Prostate gland (tissue), 2 donors: ENCODE results near the gene PRSS27.

ENCODE experiments used
- POLR2A ChIP-seq: fragments of 450-650 bp; IDR thresholded peaks from one replicate; pipeline ENCODE4 v1.6.1; 2016; ENCODE audit warnings: antibody characterized with exemption, mild to moderate bottlenecking
- POLR2AphosphoS5 ChIP-seq: sonication (generic); formaldehyde crosslinking; IDR thresholded peaks from one replicate; pipeline ENCODE4 v1.6.1; 2017; ENCODE audit warnings: antibody characterized with exemption
- TF ChIP-seq, protein P1 (sequence below), 4 experiments: fragments of 200-600 bp in 2 of 4; fragments of 450-650 bp in 2 of 4; sonication (generic) in 2 of 4; IDR thresholded peaks; 1 replicate in 3 of 4; 2 replicates in 1 of 4; pipeline ENCODE4 v1.5.1; 2016 to 2019; ENCODE audit warnings: antibody characterized with exemption in 4 of 4, mild to moderate bottlenecking in 2 of 4, moderate library complexity in 2 of 4

DNA sequence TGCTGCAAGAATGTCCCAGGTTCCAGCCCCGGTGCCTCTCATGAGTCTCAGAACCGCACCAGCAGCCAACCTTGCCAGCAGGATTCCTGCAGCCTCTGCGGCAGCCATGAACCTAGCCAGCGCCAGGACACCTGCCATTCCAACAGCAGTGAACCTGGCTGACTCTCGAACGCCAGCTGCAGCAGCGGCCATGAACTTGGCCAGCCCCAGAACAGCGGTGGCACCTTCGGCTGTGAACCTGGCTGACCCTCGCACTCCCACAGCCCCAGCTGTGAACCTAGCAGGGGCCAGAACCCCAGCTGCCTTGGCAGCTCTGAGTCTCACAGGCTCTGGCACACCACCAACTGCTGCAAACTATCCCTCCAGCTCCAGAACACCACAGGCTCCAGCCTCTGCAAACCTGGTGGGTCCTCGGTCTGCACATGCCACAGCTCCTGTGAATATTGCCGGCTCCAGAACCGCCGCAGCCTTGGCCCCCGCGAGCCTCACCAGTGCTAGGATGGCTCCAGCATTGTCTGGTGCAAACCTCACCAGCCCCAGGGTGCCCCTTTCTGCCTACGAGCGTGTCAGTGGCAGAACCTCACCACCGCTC, 47.2 kb upstream of the PRSS27 start:
- no peak for TF ChIP-seq POLR2A
- TF ChIP-seq, protein P1, sequence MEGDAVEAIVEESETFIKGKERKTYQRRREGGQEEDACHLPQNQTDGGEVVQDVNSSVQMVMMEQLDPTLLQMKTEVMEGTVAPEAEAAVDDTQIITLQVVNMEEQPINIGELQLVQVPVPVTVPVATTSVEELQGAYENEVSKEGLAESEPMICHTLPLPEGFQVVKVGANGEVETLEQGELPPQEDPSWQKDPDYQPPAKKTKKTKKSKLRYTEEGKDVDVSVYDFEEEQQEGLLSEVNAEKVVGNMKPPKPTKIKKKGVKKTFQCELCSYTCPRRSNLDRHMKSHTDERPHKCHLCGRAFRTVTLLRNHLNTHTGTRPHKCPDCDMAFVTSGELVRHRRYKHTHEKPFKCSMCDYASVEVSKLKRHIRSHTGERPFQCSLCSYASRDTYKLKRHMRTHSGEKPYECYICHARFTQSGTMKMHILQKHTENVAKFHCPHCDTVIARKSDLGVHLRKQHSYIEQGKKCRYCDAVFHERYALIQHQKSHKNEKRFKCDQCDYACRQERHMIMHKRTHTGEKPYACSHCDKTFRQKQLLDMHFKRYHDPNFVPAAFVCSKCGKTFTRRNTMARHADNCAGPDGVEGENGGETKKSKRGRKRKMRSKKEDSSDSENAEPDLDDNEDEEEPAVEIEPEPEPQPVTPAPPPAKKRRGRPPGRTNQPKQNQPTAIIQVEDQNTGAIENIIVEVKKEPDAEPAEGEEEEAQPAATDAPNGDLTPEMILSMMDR (IDR thresholded peaks at IDR 0.05): no peak
- TF ChIP-seq POLR2AphosphoS5: no peak
